RPMI8226 (cell line): ENCODE results near the gene PITX2.

ENCODE experiments used
- DNase-seq: peaks from one replicate; pipeline ENCODE4 v3.0.0-alpha.2; 2015

Gene PITX2

DNA sequence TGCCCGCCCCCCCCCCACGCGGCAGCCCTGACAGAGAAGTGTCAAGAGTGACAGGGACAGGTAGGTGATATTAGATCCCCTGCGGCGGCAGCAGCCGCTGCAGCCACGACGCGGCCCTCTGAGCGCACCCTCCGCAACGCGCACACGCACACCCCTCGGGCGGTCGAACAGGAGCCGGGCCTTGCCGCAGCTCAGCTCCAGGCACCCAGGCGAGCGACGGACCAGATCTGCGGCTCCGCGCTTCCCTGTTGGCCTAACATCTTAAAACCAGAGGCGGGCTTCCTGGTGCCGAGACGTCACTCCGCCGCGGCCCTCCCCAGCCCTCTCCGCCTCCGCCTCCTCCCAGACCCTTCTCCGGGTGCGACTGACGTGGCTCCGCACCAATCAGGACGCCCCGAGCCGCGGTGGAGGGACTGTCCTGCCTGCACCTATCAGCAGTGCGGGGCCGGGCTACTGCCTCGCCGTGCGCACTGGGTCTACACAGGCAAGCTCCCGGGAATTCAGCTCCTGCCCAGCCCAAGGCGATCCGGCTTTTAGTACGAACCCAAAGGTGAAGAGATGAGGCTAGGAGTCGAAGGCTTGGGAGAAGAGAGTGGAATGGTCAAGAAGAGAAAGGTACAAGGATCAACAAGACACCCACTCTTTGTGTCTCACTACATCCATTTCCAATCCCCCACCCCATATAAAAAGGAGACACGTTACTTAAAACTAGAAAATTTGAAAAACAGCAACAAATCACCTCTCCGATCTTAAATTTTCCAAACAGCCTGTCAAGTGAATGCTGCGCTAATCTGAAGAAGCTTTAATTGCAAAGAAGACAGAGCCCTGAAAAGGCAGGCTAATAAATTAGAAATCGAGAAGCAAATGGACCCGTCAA lies at the start of gene PITX2:
TSS of gene PITX2 (minus strand) at position 237 of the 877 bp plus-strand sequence. CDS start 617 bp downstream, outside the sequence.
- no peak for DNase-seq

DNA sequence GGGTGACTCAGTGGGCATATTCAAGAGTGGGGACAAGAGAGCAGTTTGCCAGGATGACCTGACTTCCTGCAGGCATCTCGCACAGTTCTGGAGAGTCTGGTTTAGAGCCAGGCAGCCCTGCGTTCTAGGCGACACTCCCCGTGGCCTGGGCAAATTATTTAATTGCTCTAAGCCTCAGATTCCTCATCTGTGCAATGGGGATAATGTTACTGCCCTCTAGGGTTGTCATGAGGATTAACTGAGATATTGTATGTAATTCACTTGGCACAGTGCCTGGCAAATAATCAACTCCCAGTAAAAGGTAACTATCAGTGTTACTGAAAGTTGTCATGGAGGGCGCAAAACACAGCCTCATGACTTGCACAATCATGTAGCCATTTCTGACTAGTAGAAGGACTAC lies 48.8 kb upstream of the PITX2 start:
- no peak for DNase-seq

DNA sequence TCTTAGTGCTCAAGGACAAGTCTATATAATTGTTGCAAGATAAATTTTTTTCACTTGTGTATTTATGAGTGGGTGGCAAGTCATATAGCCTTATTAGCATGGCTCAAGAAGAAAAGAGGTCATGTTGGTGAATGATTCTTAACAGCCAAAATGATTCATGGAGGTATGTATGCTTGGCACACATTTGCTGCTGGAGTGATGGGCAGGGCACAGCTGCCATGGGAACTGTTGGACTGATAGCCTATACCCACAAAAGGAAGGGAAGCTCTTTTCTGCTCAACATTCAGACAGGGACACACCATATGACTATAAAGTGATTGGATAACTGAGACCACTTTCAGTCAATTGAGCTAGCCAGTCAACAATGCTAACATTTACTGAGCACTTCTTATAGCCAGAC lies 46.8 kb upstream of the PITX2 start:
- DNase-seq: no peak

DNA sequence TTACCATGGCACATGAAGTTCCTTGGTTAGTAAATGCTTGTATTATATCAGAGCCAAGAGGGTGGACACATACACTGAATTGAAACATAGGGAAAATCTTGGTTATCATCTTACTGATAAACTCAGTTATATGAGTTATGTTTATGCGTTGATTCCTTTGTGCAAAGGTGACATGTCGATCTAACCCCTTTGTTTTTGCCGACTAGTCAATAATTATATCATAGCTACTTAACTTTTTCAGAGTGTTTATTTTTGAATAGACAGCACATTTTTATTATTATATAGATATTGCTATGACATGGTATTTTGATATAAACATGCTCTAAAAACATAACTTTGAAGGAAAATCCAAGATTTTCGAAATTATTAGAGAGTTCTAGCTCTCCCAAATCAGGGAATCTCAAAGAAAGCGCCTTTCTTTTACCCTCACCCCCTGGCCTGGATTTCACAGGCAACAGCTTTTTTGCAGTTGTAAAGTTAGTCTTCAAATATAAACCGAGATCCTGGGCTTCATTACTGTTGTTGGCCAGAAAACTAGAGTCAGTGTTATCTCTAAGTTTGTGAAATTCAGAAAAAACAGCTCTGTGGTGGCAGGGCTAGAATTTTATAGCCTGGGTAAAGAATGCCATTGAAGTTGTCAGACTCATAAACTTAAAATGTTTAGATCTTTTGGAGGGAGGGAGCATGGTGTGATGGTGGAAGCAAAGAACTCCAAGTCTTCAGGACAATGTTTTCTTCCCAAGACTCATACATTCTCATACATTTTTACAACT lies 45.8 kb upstream of the PITX2 start:
- no peak for DNase-seq

DNA sequence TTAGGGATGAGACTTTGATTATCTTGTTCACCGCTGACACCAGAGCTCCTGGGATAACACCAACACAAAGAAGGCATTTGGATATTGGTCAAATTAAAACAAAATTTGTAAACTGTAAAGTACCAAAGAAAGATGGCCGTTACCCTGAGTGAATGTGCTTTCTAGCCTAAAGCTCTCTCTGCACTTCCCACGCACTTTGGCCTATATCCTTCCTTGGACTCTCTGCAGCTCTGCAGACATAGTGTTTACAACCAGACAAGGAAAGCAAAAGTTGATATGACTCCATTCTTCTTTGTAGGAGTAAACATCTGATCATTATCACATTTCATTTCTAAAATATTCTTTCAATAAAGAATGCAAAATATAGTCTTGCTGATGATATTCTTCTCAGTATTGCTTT lies 44.8 kb upstream of the PITX2 start:
- no peak for DNase-seq

DNA sequence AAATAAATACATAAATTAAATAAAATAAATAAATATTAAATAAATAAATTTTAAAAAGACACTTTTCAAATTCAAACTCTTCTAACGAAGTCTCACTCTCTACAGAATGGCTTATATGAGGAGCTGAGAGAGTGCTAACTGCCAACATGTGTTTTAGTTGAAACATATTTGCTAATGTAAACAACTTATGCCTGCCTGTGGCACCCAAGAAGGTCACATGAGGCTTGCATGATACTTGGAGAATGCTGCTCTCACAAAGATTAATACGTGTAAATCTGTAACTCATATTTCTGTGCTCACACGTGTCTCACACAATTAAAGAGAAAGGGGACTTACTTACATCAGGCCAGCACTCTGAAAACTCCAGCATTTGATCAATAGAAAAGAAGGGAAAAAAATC lies 43.2 kb upstream of the PITX2 start:
- no peak for DNase-seq

DNA sequence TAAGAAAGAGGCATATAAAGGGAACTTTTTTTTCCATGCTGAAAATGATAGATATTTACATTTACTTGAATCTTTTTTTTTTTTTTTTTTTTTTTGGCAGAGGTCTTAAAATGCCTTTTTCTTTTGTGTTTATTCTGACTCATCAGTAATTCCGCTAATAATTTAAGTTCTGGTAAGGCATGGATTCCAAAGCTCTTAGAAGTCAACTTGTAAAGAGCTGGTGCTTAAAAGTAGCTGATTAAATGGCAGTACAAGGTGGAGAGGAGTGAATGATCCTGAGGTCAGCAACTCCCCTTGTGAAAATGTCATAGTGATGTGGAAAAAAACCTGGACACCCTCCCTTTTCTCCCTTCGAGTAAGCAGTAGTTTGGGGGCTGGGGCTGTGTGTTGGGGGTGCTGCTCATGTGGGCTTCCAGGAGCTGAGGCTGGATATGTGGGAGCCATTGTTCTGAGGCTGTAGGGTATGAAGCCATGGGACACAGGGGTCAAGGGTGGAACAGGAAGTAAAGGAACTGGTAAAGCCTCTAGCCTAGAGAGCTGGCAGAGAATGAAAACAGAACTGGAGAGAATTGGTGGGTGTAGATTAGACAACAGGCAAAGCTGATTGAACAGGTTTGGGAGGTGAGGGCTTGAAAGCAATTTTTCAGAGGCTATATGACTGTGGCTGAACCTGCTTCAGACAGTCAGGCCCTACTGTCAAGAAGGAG lies 41.0 kb upstream of the PITX2 start:
- no peak for DNase-seq

DNA sequence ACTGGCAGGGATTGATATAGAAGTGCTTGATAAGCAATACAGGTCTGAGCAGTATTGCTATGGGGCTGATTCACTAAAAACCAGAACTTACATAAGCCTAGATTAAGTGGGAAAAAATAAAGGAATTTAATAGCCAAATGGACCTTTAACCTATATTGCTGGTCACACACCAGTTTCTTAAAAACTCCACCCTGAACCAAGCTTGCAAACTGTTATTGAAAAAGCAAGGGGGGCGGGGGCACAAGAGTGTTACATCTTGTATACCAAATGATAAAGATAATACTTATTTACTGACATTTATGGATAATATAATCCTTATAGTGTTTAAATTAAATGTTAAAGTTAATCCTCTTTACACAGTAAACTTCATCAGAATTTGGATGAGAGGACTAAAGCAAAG lies 40.3 kb upstream of the PITX2 start:
- no peak for DNase-seq

DNA sequence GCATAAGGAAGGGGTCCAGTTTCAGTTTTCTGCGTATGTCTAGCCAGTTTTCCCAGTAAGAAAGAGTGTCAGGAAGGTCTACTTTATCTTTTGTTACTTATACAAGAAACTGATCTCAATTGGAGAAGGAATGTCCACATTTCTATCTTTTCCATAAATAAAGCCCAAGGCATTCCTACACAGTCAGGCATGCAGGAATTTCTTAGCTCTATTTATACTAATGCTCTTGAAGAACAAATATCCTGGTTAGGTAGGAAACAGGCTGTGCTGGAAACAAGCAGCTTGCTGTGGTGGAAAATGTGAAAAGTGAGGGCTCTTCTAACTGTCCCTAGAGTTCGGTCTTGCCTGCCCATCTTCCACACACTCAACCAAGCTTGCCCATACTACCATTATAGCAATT lies 37.9 kb upstream of the PITX2 start:
- DNase-seq: no peak

DNA sequence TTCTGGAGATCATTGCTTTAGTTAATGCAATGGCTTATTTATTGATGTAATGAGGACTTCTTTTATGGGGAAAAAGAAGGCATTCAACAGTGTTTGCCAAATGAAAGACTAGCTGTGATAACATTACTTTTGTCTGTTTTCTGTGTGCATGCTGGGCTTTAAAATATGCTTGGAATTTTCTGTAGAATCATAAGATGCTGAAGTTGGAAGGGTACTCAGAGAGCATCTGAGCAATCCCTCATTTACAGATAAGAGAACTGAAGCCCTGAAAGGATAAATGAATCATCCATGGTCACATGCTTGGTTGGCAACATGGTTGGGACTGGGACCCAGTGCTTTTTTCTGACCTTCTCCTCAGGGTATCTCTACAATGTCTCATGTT lies 31.4 kb upstream of the PITX2 start:
- no peak for DNase-seq

DNA sequence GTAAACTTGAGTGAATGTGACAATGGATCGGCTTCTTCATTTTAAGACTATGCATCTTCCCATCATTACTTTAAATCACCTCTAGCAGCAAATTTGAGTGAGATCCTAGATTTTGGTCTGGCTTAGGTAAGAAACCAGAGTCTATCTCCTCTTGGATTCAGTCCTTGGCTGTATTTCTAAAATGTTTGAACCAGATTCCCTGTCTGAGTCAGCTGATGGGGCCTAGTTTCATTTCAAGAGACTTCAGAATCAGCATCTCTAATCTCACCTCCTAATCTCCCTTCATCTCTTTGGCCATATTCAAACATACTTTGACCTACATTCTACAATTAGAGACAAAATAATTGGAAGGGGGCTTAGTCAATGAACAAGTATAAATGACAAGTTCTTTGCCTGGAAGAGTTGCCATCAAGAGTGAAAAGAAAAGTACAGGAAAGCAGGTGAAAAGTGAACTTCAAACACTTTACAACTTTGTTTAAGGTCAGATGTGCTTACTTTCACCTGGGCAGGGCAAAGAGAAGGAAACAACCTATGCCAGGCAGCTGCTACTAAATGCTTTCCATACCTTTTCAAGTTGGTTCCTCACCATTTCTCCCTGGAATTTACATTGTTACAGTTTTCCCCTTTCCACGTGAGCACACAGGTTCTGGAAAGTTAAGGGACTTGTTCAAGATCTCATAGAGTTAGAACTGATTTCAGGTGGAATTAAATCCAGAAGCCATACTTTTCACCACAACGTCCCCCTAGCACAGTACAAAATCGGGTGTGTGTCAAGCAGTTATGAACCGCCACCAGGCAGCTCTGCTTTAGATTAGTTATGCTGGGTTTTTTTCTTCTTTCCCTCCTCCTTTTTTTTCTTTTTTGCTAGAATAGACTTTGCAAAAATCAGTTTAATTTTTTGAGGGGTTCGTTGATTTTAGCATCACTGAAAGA lies 30.7 kb upstream of the PITX2 start:
- DNase-seq: no peak

DNA sequence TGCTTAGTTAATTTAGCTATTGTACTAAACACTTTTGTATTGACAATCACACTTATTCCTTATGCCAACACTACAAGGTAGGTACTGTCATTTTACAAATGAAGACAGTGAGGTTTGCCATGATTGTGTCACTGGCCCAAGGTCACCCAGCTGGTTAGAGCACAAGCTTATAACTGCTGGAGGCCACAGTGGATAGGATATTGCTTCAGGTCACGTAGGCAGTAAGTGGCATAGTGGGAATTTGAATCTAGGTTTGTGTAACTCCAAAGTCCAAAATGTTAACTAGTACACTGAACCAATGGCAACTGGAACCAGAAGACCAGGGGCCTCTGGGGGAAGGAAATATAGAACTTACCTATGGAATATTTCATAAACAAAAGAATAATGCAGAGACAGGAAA lies 21.1 kb upstream of the PITX2 start:
- DNase-seq: no peak

DNA sequence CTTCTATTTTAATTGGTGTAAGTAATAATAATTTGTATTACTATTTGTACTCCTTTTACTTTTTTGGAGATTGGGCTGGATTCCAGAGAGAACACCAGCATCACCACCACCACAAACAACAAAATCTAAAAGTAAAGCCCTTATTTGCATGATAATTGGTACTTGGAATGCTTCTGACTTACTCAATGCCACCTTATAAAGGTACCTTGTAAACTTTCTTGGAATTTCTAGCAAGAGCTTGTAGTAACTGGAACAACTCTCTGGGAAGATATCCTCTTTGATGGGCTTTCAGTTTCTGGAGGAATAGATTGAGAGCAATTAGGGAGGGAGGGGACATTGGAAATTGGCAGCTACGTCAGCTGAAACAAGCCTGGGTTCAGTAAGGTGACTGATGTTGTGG lies 20.2 kb upstream of the PITX2 start:
- no peak for DNase-seq

DNA sequence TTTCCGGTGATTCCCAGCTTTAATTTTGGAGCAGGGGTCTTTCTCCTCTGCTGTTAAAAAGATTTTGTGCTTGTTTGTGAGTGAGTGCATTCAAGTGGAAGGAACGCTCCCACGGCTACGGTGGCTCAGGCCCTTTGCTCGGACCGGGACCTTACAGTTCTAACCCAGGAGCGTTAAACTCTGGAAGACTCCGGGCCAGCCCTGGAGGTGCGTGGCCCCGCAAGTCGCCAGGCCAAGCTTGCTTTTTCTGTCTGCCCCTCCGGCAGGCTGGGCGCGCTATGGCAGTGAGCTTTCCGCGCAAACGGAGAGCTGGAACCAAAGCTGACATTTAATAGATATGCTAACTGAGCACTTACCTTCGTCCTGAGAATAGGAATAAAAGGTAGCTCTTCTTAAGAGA lies 18.3 kb upstream of the PITX2 start:
- no peak for DNase-seq

DNA sequence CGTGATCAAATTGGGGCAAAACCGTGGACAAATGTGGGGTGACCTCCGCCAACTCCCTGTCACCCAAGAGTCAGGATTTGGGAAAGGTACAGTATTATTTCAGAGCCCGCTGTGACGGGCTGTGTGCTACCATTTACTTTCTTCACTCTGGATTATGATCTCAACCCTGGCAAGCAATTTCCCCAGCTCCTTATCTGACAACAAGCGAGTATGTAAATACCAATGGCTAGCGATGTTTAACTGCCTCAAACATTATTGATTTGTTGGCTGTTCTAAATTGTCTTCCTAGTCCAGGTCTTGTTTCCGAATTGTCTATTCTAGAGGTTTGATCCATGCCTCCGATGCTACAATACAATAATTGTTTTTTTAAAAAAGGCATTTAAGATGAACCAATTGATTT lies 17.7 kb upstream of the PITX2 start:
- no peak for DNase-seq

DNA sequence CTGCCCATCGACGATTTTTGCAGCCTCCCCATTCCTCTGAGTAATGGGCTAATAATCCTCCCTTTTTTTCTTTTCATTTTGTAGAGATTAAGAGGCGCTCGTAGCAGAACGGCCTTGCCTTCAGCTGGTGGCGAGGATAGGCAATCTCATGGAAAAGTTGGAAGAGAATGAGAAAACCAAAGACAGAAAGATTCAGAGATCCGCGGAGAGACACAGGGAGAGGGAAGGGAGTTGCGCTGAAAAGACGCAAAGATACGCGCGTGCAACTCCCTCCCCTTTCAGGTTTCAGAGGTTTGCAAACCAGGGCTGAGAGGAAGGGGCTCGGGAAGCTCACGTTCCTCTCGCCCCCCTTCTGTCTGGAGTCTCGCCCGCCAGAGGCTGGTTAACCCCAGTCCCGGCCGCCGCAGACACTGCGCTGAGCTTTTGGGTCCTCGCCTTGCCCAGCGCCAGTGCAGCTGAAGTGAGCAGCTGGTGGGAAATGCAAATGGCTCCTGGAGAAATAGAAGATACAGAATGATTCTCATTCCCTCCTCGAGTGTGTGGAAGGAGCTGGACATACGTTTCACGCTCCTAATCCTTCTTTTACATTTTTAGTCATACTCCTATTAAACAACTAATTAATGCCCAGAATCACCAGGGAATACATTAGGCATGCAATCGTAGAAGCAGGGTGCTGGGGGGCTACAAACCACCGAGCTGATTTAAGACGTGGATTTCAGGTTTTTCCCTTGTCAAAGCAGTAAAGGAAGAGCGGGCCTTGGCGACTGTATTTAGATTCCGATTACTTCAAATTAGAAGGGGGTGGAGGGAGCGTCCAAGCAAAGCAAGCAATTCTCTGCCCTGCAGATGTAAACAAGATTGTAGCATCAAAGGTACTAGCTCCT lies 16.6 kb upstream of the PITX2 start:
- no peak for DNase-seq

DNA sequence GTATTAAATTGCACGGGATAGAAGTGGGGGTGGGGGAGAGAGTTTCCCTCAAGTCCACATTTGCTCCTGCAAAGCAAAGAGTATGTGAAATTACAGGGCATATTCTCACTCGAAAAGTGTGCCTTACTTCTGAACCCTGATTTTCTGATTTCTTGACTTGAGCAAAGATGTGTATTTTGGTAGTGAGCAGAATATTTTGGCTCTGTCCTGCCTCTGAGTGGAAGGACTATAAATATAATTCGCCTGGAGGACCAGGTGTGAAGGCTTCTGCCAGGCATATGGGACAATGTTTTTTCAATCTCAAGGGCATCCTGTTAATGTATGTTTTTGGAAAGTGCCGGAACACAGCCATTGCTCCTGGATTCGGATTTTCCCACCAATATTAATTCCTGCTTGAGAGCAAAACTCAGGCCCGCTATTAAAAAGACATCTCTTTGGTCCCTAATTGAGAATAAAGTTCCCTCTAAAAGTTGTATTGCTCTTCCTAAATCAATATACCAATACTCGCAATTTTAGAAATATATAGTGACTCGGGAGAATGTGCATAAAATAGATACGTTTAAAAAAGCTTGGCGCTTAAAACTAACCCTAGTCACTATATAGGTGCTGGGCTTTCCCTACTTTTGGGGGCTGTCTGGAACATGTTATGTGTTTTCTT lies 15.3 kb upstream of the PITX2 start:
- DNase-seq: no peak

DNA sequence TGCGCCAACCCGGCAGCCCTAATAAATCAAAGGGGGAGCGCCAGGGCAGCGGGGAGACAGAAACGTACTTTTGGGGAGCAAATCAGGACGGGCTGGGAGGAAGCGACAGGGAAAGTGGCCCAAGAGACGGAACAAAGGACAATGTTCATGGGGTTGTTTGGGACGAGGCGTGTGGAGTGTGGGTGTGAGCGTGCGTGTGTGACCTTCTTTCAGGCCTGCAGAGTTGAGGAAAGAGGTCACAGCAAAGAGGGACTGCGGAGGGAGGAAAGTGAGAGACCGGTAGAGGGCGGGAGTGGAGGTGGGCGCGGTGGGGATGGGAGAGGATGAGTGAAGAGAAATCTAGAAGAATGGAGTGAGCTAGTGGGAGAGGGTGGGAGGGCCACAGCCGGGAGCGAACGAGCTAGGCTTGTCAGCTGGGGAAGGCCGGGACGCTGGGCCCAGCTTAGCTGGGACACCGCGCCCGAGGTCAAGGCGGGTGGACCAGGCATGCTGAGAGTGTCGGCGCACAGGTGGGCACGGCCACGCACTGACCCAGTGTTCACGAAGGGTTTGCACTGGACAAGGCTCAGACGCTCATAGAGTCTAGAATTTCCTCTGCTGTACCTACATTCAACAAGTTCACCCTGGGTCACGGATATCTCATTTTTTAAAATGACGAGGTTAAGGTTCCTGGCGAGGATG lies 14.7 kb upstream of the PITX2 start:
- DNase-seq: no peak

DNA sequence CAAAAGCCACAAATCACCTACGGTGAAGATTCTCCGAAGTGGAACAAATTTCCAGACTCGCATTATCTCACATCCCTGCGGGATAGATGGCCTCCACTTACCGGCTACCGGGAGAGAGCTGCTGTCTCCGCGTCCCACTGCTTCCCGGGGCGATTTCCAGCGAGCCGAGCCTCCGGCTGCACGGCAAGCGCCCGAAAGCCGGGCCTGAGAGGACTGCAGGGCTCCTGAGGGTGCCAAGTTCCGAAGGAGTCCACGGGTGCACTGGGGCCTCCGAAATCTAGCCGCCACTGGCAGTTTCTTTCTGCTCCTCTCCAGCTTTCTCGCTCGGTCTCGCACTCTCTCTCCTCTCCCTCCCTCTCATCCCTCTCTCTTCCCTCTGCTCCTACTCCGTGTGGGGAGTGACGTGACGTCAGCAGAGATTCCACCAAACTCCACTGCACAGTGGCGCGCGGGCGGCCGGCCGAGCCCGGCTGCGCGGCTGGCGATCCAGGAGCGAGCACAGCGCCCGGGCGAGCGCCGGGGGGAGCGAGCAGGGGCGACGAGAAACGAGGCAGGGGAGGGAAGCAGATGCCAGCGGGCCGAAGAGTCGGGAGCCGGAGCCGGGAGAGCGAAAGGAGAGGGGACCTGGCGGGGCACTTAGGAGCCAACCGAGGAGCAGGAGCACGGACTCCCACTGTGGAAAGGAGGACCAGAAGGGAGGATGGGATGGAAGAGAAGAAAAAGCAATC lies 14.0 kb upstream of the PITX2 start:
- no peak for DNase-seq
